Astrocyte of the cerebellum (primary cell): Measurements from ENCODE around the gene SH2D3C.
A peak's percentile ranks its signal among the peaks of the same experiment; 100 is the strongest.

ENCODE experiments used
- DNase-seq: peaks from one replicate; pipeline ENCODE4 v3.0.0-alpha.2; 2011; ENCODE audit warnings: low read depth
- H3K4me3 ChIP-seq: 2 replicates; pipeline ENCODE4 v1.5.1; 2011; ENCODE audit warnings: mild to moderate bottlenecking, low read depth, low read length, moderate library complexity
- in situ Hi-C: cut with HindIII; loops from 2 replicates; pipeline ENCODE4 v1.10.0; 2017; ENCODE audit warnings: low sequenced_read_pairs
- TF ChIP-seq, protein P1 (sequence below): IDR thresholded peaks from 2 replicates; pipeline ENCODE4 v1.5.1; 2012; ENCODE audit warnings: low read length, low read depth, moderate library complexity, mild to moderate bottlenecking; ENCODE audit errors: missing control alignments

Gene SH2D3C

GRCh38 chr9:127720865-127721227, 57.6 kb downstream of the SH2D3C start:
- TF ChIP-seq, protein P1, sequence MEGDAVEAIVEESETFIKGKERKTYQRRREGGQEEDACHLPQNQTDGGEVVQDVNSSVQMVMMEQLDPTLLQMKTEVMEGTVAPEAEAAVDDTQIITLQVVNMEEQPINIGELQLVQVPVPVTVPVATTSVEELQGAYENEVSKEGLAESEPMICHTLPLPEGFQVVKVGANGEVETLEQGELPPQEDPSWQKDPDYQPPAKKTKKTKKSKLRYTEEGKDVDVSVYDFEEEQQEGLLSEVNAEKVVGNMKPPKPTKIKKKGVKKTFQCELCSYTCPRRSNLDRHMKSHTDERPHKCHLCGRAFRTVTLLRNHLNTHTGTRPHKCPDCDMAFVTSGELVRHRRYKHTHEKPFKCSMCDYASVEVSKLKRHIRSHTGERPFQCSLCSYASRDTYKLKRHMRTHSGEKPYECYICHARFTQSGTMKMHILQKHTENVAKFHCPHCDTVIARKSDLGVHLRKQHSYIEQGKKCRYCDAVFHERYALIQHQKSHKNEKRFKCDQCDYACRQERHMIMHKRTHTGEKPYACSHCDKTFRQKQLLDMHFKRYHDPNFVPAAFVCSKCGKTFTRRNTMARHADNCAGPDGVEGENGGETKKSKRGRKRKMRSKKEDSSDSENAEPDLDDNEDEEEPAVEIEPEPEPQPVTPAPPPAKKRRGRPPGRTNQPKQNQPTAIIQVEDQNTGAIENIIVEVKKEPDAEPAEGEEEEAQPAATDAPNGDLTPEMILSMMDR = no peak
- DNase-seq = no peak
- in situ Hi-C loops = no loop called here
- H3K4me3 ChIP-seq = no peak overlapping the region

DNA sequence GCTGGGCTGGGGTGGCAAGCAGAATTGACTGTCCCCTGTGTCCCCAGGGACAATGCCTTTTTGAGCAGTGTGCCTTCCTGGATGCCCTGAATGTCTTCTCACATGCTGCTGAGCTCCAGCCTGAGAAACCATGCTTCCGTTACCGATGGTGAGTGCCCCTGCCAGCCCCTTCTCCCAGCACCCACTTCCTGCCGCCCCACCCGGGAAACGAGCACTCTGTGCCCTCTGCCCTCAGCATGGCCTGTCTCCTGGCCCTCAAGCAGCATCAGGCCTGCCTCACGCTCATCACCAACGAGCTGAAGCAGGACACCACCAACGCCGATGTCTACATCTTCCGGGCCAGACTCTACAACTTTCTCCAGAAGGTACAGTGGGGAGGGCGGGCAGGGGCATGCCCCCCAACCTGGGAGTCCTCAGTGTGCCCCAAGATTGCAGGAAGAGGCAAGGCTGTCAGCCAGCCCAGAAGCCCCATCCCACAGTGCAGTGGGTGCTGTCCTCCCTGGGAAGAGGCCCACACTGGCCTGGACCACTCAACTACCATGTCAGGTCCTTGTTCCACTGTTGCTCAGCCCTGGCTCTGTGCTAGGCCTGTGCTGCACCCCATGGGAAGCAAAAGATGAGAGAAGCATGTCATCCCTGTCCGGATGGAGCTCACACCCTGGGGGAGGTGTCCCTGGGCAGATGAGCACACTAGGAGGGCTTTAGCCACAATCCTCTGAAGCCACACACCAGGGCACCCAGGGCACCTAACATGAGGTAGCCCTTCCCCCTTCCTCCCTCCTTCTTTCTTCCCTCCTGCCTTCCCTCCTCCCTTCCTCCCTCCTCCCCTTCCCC, 58.2 kb downstream of the SH2D3C start:
- H3K4me3 ChIP-seq = no peak overlapping the region
- no peak for DNase-seq
- TF ChIP-seq, protein P1 = no peak
- in situ Hi-C loops = no loop called here

DNA sequence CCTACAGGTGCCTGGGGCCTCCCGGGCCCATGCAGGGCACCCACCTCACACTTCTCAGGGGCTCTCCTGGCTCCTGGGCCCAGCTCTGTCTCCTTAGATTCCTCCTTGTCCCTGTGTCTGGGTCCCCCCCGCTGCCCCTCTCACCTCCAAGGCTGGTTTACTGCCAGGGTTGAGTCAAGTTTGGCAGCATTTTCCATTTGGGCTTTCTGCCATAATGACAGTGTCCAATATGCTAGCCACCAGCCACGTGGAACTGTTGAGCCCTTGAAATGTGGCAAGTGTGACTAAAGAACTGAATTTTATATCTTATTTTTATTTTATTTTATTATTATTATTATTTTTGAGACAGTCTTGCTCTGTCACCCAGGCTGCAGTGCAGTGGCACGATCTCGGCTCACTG, 60.7 kb downstream of the SH2D3C start:
- no peak overlapping the region for H3K4me3 ChIP-seq
- in situ Hi-C loops = no loop called here
- no peak for DNase-seq
- TF ChIP-seq, protein P1 = no peak

DNA sequence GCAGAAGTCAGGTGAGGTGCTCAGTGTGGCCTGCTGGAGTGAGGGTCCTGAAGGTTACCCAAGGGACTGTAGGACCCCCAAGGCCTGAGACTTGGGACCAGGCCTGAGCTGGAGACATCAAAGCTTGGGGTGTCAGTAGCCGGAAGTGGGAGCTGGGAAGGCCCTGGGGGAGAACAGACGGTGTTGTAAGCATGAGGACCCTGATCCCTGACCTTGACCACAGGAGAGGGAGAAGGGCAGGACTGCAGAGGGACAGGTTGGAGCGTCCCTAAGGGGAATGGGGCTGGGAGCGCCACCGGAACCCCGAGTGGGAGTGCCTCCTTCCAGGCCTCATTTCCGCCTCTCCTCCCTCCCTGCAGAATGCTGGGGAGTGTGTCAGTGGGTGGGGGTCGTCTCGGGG, 62.1 kb downstream of the SH2D3C start:
- TF ChIP-seq, protein P1 = no peak
- in situ Hi-C loops = no loop called here
- H3K4me3 ChIP-seq = peak overlapping the region; percentile 85
- DNase-seq = no peak

DNA sequence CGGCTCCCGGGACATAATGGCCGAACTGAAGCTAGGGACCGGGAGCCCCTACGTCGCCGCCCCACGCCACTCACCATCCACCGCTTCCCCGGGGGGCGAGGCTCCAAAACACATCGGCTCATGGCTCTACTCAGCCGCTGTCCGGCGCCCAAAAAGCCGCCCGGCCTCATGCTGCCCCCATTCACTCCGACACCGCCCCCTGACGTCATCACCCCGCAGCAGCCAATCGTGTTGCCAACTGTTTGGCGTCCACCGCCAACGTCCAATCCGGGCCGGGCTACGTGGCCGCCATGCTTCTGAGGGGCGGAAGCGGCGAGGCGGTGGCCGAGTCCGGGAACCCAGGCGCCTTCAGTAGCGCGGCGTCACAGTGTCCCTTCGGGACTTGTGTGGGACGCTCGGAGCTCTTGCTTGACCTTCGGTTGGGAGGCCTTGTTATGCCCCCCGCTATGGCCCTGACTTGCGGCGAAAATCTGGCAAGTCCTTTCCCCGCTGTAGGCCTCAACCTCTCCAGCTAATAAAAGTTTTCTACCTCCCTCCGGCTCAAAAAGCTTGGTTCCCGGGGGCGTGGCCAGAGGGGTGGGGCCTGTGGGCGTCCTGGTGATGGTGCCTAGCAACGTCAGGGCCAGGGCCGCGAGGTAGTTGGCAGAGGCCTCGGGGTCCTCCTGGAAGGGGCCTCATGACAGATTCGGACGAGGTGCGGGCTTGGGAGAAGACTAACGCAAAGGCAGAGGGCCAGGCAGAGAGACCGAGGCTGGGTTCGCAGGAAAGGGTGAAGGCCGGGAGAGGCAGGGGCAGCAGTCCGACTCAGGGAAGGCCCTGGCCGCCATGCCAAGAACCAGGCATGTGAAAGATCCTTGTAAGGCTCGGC, 62.8 kb downstream of the SH2D3C start, which contains the start of the genes PTRH1 and TTC16:
TSS of gene PTRH1 (minus strand) at position 194 of the 868 bp plus-strand sequence. CDS start at position 170, 24 bp downstream.
TSS of gene TTC16 (plus strand) at position 610 of the 868 bp plus-strand sequence. CDS start at position 677, 67 bp downstream.
- in situ Hi-C loops = no loop called here
- TF ChIP-seq, protein P1 = no peak
- DNase-seq = peak; percentile 84
- peak within 1 kb of the TSS; percentile 85 for H3K4me3 ChIP-seq

DNA sequence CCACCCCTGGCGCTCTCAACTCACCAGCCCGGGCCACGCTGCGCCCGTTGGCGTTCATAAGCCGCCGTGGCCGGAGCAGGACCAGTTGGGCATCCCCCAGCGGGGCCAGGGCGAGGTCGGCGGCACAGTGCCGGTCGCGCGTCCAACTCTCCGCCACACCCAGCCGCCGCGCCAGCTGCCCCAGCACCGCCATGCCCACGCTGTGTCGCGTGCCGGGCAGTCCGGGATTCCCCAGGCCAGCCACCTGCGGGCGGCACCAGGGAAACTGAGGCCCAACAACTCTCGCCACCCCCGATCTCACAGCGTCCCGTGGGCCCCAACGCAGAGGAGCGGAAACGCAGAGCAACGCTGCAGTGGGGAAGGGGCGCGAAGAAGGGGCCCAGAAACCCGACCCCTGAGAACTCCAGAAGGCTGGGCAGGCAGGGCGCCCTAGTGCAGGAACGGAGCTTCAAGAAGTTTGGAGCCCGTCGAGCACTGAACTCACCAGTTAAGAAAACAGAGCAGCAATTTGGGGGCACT, 63.5 kb downstream of the SH2D3C start:
- peak overlapping the region; percentile 85 for H3K4me3 ChIP-seq
- in situ Hi-C loops = no loop called here
- TF ChIP-seq, protein P1 = no peak
- DNase-seq = no peak
